Upper lobe of left lung (tissue), 4 donors: ENCODE measurements around the gene NCAM2.

Experiments
- EP300 ChIP-seq, 4 donors: sonication (generic); formaldehyde crosslinking; IDR thresholded peaks; one replicate each; pipeline ENCODE4 v1.5.1; 2017; ENCODE audit warnings: antibody characterized with exemption in 4 of 4, control low read depth in 2 of 4
- POLR2A ChIP-seq, 4 donors: fragments of 450-650 bp; IDR thresholded peaks; one replicate each; pipeline ENCODE4 v1.5.1; 2016 to 2017; ENCODE audit warnings: antibody characterized with exemption in 4 of 4, mild to moderate bottlenecking in 2 of 4
- TF ChIP-seq, protein P1 (sequence below), 6 experiments: fragments of 450-650 bp in 4 of 6; fragments of 200-600 bp in 2 of 6; sonication (generic) in 2 of 6; IDR thresholded peaks; one replicate each; pipeline ENCODE4 v1.5.1; 2016 to 2019; ENCODE audit warnings: antibody characterized with exemption in 6 of 6

DNA sequence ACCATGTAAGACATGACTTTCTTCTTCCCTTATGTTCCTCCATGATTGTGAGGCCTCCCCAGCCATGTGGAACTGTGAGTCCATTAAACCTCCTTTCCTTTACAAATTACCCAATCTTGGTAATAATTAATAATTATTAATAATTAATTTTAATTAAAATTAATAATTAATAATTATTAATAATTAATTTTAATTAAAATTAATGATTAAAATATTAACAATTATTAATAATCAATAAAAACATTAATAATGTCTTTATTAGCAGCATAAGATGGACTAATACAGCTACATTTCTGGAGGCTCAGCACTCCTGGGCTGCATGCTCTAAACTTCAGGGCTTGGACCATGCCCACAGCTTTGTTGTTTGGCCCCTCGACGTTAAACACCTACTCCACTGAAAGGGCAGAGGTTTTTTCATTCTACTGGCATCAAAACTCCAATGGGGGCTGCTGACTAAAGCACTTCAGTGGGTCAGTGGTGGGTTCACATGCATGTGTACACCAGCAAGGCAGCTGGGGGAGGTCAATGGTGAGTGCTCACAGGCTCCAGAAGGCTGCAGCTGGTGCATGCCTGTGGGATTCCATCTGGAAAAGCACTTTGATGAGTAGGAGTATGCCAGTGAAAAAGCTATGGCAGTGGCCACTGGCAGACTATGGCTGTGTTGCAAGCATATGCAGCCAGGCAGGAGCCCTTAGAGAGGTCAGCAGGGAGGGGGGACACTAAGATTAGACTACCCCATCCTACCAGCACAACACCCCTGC lies 561.3 kb downstream of the NCAM2 start:
- TF ChIP-seq, protein P1, sequence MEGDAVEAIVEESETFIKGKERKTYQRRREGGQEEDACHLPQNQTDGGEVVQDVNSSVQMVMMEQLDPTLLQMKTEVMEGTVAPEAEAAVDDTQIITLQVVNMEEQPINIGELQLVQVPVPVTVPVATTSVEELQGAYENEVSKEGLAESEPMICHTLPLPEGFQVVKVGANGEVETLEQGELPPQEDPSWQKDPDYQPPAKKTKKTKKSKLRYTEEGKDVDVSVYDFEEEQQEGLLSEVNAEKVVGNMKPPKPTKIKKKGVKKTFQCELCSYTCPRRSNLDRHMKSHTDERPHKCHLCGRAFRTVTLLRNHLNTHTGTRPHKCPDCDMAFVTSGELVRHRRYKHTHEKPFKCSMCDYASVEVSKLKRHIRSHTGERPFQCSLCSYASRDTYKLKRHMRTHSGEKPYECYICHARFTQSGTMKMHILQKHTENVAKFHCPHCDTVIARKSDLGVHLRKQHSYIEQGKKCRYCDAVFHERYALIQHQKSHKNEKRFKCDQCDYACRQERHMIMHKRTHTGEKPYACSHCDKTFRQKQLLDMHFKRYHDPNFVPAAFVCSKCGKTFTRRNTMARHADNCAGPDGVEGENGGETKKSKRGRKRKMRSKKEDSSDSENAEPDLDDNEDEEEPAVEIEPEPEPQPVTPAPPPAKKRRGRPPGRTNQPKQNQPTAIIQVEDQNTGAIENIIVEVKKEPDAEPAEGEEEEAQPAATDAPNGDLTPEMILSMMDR (IDR thresholded peaks at IDR 0.05) = no peak
- no peak for TF ChIP-seq POLR2A (IDR thresholded peaks at IDR 0.05)
- TF ChIP-seq EP300 (IDR thresholded peaks at IDR 0.05) = no peak
